HG03558 (cell line): ENCODE results near the gene GLIPR1L2.
A peak's percentile ranks its signal among the peaks of the same experiment; 100 is the strongest.
"Not testable (repeated sequence)": the region's sequence is repeated elsewhere in the genome, so short reads cannot be mapped to it uniquely, and the experiment has no call there.

Source experiments
- ATAC-seq: cut with Tn5 transposase; IDR thresholded peaks from one replicate; pipeline ENCODE4 v1.9.1; 2021; ENCODE audit warnings: moderate number of reproducible peaks; ENCODE audit not compliant: unreplicated experiment; ENCODE audit errors: extremely low read depth

The GLIPR1L2 gene

DNA sequence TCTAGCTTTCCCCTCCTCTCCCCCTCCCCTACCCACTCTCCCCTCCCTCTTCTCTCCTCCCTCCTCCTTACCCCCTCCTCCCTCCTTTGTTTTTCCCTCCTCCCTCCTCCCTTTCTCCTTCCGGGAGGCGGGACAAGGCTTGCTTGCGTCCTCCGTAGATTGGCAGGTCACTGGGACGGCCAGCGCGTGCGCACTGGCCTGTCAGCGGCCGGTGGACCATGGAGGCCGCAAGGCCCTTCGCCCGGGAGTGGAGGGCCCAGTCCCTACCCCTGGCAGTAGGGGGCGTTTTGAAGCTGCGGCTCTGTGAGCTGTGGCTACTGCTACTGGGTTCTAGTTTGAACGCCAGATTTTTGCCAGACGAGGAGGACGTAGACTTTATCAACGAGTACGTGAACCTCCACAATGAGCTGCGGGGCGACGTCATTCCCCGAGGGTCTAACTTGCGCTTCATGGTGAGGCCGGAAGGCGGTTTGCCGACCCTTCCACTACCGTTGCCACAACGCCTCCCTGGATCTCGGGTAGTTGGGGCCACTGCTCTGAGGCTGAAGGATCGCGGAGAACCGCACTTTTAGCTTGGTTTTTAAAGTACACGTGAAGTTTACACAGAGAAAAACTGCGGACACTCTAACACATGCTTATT, at the start of gene GLIPR1L2:
Gene GLIPR1L2 (plus strand): TSS at position 191 of the 640 bp plus-strand sequence. CDS start 28 bp downstream, at position 219.
- peak; percentile 93 for ATAC-seq

DNA sequence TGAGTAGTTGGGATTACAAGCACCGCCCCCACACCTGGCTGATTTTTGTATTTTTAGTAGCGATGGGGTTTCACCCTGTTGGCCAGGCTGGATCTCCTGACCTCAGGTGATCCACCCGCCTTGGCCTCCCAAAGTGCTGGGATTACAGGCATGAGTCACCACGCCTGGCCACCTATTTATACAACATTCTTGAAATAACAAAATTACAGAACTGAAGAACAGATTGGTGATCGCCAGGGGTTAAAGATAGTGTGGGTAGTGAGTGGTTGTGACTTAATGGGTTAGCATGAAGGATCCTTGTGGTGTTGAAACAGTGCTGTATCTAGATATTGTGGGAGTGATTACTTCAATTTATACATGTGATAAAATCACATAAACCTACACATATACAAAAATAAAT, 49.0 kb upstream of the GLIPR1L2 start:
- ATAC-seq, result no peak

DNA sequence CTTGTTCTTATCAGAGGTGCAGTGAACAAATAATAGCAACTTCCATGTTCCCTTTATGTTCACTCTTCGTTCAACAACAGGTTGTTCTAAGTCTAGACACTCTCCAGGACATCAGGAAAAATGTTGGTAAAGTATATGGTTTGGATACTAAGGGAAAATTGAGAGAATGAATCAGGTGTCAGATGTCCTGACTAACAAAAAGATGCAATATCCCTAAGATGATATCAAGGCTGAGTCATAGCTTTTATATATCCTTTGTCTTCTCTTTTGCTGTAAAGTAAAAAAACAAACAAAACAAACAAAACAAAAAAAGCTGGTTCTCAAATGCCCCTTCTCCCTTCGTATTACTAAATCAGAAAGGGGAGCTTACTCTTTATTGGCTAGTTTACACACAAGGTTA, 45.4 kb upstream of the GLIPR1L2 start:
- ATAC-seq, result no peak

DNA sequence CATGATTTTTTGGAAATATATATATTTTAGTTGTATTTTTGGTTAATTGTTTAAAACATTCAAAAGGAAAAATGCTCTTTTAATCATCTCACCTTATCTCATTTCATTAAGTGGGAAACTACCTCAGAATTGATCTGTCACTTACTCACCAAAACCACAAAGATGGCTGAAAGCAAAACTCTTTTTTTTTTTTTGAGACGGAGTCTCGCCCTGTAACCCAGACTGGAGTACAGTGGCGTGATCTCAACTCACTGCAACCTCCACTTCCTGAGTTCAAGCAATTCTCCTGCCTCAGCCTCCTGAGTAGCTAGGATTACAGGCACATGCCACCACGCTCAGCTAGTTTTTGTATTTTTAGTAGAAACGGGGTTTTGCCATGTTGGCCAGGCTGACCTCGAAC, 44.7 kb upstream of the GLIPR1L2 start:
- ATAC-seq, result not testable (repeated sequence)

DNA sequence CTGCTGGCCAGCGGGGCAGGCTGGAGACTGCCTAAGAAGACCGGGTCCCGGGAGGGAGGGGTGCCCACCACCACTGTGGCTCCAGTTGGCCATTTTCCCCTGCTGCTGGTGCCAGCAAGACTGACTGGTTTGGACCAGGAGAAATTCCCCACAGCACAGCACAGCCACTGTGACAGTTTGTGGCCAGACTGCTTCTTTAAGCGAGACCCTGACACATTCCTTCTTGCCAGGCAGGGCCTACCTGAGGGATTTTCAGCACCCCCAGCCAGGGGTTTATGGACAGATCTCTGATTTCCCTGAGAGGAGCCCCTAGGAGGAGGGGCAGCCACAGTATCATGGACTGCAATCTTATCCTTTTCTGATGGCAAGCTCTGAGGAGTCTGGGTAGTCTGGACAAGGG, 40.9 kb upstream of the GLIPR1L2 start:
- no peak for ATAC-seq

DNA sequence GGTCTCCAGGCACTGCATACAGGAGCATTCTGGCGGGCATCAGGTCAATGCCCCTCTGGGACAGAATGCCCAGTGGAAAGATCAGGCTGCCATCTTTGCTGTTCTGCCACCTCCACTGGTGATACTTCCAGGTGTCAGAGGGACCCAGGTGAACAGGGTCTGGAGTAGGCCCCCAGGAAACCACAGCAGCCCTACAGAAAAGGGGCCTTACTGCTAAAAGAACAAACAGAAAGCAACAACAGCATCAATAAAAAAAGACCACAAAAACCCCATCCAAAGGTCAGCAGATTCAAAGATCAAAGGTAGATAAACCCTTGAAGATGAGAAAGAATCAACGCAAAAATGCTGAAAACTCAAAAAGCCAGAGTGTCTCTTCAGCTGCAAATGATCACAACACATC, 40.5 kb upstream of the GLIPR1L2 start:
- no peak for ATAC-seq

DNA sequence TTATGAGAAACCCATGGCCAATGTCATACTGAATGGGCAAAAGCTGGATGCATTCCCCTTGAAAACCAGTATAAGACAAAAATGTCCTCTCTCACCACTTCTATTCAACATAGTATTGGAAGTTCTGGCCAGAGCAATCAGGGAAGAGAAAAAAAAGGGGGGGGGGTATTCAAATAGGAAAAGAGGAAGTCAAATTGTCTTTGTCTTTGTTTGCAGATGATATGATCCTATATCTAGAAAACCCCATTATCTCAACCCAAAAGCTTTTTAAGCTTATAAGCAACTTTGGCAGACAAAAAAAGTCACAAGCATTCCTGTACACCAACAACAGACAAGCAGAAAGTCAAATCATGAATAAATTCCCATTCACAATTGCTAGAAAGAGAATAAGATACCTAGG, 36.9 kb upstream of the GLIPR1L2 start:
- no peak for ATAC-seq

DNA sequence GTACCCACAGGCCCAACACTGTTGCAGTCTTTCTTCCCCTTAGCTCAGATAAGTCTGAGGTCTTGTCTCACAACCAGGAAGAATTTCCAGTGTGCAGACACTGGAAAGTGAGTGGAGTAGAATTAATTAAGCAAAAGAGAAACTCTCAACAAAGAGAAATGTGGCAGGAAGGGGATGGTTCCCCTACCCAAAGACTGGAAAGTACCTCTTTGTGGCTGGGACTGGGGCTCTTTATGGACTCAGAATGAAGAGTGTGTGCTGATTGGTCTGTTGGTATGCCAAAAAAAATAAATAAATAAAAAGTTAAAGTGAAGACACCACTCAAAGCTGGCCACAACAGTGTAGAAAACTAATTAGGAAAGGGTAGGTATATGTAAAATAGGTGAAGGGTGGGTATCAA, 30.0 kb upstream of the GLIPR1L2 start:
- no peak for ATAC-seq

DNA sequence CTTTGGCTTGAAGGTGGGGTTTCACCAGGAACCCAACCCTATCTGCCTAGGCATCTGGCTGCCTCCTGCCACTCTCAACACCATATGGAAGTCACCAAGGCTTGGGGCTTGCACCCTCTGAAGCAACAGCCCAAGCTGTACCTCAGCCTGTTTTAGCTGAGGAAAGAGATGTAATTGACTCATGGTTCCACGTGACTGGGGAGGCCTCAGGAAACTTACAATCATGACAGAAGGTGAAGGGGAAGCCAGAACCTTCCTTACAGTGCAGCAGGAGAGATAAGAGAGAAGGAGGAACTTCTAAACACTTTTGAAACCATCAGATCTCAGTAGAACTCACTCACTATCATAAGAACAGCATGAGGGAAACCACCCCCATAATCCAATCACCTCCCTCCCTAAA, 29.5 kb upstream of the GLIPR1L2 start:
- ATAC-seq, result no peak

DNA sequence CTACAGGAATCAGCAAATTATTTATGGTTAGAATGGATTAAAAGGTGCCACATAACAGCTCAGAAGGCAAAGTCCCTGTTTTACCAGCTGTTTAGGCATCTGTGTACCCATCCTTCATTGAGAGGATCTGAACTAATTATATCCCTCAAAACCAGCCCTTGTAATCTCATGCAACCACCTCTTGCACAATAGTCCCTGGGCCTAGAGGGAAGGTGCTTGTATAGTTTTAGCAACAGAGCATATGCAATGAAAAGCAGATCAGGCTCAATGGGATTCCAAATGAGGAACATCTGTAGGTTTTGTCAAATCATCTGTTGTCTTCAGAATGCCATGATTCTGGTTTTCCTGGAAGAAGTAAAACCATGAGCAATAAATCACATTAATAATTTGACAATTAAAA, 26.0 kb upstream of the GLIPR1L2 start:
- ATAC-seq, result no peak

DNA sequence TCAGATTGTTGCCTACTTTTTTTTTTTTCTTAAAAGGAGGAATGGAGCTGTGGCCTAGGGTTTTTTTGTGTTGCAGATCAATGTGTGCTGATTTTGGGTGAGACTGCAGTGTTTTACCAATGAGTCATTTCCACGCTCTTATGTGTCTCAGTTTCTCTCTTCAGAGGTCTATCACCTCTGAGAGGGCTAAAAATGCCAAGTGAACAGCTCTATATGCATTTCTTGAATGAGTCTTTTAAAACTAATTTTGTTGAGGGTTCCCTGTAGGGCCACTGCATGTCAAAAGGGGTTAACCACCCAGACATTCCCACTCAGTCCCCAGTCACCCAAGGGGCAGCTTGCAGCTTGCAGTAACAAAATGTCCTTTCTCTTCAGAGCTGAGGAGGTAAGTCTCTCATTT, 24.3 kb upstream of the GLIPR1L2 start:
- peak; percentile 75 for ATAC-seq

DNA sequence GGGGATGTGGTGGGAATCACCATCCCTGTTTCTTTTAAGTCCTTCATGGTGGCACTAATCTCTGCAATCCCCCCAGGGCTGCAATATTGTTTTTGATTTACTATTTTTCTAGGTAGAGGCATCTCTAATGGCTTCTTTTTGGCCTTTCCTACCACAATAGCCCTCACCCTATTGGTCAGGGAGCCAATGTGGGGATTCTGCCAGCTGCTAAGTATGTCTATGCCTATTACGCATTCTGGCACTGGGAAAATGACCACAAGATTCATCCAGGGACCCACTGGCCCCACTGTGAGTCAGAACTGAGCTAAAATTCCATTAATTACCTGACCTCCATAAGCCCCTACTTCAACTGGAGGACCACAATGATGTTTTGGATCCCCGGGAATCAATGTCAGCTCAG, 15.9 kb upstream of the GLIPR1L2 start:
- no peak for ATAC-seq

DNA sequence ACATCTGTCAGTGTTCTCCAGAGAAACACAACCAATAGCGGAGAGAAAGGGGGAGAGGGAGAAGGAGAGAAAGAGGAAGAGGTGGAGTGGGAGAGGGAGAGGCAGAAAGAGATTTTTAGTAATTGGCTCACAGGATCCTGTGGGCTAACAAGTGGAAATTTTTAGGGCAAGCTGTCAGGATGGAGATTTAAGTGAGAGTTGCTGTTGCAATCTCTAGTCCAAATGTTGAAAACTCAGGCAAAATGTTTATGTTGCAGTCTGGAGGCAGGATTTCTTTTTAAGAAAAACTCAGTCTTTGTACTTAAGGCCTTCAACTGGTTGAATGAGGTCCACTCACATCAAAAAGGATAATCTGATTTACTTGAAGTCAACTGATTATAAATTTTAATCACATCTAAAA, 12.5 kb upstream of the GLIPR1L2 start:
- no peak for ATAC-seq

DNA sequence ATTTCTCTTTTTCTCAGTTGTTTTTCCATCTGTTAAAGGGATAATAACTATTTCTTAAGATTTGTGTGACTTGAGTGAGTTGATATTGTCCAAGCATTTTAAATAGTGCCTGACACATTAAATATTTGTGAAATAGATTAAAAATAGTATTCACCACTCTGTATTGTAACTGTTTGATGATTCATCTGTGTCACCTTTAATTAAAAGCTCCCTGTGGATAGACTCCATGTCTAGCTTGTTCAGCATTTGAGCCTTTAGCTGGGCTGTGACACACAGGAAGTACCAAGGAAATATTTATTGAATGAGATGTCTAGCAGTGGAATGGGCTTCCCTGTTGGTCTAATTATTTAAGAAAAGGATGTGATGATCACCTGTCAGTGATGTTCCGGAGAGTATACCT, 1.8 kb upstream of the GLIPR1L2 start:
- ATAC-seq, result no peak

DNA sequence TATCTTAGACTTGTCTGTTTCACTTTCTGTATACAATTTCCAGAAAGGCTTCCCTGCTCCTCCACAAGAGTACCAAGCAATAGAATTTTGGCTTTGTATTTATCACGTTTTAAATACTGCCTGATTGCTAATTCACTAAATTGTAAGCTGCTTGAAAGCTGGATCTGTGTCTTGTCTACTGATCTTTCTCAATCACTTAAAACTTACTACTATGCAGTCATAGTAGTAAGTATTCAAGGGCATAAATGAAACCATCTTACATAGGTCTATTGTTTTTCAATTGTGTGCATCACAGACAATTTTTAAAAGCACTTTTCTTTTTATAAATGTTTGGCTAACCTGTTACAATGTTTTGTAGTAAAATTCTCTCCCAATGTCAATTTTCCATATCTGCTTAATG, 1.2 kb upstream of the GLIPR1L2 start:
- ATAC-seq, result no peak

DNA sequence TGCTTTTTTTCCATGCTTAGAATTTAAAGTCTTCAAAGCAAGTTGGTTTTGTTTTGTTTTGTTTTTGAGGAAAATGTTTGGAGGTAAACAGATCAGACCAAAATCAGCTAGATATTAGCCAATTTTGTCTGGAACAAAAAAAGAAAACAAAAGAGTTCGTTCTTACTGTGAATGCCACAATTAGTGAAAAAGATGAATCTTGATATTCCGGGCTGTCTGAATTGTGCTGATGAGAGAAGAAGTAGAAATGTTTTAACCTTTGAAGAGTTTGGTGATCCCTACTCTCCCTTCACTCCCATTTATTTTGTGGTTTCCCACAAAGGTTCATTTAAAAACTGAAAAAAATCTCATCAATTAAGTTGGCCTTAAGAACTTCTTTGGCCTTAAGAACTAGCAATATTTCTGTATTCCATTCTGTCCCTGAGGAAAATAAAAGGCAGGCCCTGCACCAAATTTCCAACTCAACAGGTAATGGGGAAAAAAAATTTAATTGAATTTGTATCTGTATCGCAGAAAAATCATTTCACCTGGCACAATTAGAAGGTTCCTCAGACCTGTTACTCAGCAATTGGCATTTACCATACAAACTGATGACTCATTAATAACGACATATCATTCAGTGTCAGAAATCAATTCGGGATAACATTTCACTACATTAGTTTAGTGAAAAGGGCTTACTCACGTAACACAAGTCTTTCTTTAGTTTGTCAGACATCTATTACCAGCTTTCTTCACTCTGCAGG, 562 bp upstream of the GLIPR1L2 start:
- no peak for ATAC-seq

DNA sequence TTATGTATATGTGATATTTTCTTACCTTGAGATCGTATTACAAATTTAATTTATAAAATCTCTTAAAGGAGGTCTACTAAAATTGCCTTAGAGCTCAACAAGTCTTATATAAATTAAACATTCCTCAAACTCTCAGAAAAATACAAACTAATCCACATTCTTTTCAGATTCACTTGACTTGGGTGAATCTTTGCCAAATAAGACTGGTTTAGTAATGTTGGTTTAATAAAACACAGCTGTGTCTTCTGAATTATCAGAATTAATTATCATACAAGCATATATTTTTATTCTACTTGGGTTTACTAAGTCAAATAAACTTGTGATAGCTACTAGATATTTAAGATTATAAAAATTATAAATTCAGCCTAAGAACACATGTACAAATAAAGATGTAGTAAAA, 13.3 kb downstream of the GLIPR1L2 start:
- ATAC-seq, result no peak

DNA sequence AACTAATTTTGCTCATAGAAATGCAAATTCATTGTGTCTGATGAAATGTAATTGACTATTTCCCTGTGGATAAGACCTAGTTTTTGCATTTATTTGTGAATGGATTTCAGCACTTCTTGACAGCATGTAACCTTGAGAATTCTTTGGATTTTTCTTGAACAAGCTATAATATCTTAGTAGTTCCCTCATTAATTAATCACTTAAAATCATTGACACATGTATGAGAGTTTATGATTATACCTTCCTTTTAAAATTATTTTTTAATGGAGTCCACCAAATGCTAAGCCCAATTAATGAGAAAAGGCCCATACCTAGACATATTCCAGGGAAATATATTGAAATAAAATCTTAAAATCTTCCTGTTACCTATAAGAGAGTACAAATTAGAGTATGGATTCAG, 16.8 kb downstream of the GLIPR1L2 start:
- ATAC-seq, result no peak

DNA sequence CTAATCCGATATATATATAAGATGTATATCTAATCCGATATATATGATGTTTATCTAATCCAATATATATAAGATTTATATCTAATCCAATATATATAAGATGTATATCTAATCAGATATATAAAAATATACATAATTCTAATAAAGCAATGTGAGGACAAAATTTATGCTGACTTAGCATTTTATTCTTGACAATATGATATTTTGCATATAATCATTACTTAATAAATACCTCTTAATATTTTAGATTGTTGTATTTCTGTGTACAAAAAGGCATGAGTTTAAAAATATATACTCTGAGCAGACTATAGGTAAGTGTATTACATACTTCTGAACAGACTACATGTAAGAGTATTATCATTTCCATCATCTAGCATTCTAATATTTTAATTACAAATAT, 18.9 kb downstream of the GLIPR1L2 start:
- no peak for ATAC-seq

DNA sequence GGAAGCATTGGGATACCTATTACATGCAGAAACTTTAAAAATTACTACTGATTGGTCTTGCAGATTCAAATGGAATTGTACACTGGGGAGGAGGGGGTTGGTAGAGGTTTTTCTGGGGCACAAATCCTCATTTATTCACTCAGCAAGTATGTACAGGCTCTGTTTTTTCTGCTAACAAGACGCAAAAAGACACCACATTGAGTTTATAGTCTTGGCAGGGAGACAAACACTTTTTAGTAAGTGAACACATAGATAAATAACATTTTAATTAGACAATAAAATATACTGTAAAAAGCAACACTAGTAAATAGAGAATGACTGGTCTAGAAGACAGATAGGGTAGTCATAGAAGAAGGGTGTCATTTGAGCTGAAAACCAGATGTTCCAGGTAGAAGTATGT, 23.8 kb downstream of the GLIPR1L2 start:
- no peak for ATAC-seq

DNA sequence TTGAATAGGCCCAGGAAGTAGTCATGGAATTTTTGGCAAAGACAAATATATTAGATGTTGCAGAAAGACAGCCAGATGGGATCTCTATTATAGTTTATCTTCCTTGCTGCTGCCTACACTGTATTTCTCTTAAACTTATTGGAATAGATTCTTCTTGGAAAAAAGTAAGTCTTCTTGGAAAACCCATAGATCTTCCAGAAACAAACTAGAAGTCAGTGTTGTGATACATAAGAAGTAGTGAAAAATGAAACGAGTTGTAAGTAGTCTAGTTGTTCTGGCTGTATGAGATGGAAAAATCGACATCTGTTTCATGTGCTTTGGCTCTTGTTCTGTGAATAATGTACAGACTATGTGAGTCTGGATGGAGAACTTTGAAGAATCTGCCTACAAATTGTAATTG, 29.0 kb downstream of the GLIPR1L2 start:
- ATAC-seq, result no peak

DNA sequence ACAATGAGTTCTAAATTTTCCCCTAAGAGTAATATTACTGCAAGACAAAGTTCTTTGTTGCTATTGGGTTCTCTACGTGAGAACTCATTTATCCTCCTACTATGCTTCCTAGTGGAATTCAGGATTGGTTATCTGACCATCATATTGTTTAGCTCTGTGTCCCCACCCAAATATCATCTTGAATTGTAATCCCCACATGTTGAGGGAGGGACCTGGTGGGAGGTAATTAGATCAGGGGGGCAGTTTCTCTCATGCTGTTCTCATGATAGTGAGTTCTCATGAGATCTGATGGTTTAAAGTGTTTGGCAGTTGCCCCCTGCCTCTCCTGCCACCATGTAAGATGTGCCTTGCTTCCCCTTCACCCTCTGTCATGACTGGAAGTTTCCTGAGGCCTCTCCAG, 36.6 kb downstream of the GLIPR1L2 start:
- ATAC-seq, result no peak
